C4-2B (cell line): ENCODE measurements around the gene CIAO1.

Experiments used
- ZFX ChIP-seq: fragments of 450-650 bp; IDR thresholded peaks from 2 replicates; pipeline ENCODE4 v1.6.1; 2017
- TF ChIP-seq, protein P1 (sequence below): fragments of 450-650 bp; conservative IDR thresholded peaks from 2 replicates; pipeline ENCODE4 v1.5.1; 2017; ENCODE audit warnings: mild to moderate bottlenecking

DNA sequence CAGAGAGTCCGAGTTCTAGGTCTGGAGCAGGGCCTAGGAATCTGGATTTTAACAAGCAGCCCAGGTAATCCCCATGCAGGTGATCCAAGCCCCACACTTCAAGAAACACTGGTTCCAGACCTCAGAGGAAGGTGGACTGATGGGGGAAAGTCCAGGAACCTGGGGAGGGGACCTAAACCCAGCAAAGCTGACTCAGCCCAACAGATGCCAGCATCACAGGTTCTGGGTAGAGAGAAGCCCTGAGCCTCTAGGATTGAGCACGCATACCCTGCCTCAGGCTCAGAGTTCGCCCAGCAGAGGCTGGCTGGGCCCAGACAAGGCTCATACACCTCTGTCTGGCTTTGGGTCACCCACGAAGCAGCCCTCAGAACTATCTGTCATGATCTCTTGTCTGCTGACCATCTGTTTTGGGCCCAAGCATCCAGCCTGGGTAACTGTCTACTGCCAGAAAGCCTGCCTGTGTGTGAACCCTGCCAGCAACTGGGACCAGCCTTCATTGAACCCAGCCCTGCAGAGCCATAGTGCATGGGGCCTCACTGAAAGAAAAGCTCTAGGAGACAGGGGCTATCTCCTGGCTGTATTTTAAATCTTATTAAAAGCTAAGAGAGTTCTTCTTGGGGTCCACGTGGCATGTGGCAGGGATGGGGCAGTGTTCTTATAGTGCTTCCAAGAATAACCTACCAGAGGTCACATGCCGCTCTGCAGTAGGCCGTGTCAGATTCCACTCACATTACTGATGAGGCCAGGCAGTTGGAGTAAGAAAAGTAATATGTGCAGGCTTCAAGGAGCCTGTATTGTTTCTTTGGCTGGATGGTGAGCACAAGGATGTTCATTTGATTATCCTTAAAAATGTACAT, 7.6 kb upstream of the CIAO1 start:
- TF ChIP-seq, protein P1, sequence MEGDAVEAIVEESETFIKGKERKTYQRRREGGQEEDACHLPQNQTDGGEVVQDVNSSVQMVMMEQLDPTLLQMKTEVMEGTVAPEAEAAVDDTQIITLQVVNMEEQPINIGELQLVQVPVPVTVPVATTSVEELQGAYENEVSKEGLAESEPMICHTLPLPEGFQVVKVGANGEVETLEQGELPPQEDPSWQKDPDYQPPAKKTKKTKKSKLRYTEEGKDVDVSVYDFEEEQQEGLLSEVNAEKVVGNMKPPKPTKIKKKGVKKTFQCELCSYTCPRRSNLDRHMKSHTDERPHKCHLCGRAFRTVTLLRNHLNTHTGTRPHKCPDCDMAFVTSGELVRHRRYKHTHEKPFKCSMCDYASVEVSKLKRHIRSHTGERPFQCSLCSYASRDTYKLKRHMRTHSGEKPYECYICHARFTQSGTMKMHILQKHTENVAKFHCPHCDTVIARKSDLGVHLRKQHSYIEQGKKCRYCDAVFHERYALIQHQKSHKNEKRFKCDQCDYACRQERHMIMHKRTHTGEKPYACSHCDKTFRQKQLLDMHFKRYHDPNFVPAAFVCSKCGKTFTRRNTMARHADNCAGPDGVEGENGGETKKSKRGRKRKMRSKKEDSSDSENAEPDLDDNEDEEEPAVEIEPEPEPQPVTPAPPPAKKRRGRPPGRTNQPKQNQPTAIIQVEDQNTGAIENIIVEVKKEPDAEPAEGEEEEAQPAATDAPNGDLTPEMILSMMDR = no peak
- TF ChIP-seq ZFX = no peak
